ENCODE data around the gene CHD1L. TPM values are rescaled to one million over a fixed set of nuclear protein-coding genes. Genes with fewer than 3 reads are reported as not detected.
A peak's percentile ranks its signal among the peaks of the same experiment; 100 is the strongest.

CHD1L gene
- total and polyA plus RNA-seq, 2 of the 4 experiments (the other 2 are of a cell fraction): 31.2 to 47.5 TPM

- peak overlapping the region; percentile 75 for H2BK5ac ChIP-seq (ENCODE audit: low read depth, low read length, poor library complexity, severe bottlenecking)
- H2BK120ac ChIP-seq (ENCODE audit: low read depth, low read length): no peak overlapping the region
- no peaks in the 10 kb centered on the region for H3K9me3 ChIP-seq (ENCODE audit: control insufficient read depth, insufficient read depth, low read length)
- H3K27me3 ChIP-seq (ENCODE audit: control insufficient read depth, insufficient read depth, low read length): no peaks in the 10 kb centered on the region
- no peak overlapping the region; the same call in 1 of the 2 replicates for H3K27ac ChIP-seq (ENCODE audit: insufficient read depth, low read length)
- in situ Hi-C loops (cut with MboI; ENCODE audit: low sequenced_read_pairs): no loop called here
- peaks cover 4 to 8% of the 10 kb centered on the region in 2 experiments; a peak in 2 of 4 replicates for H3K79me1 ChIP-seq (ENCODE audit: low read depth in 1 of 2, low read length in 2 of 2)
- no TSS peak for BruUV-seq (replicated peaks)
- H3K14ac ChIP-seq (replicated peaks; ENCODE audit: low read depth, low read length): no peak overlapping the region; the same call in 1 of the 2 replicates
- H4K91ac ChIP-seq (ENCODE audit: insufficient read depth, low read depth, low read length): no peak overlapping the region
- no peak overlapping the region for H4K5ac ChIP-seq (ENCODE audit: low read depth, low read length)
- peak; percentile 74 for TF ChIP-seq FOS (IDR thresholded peaks at IDR 0.05; ENCODE audit: low read depth, low read length)
- TF ChIP-seq RCOR1 (IDR thresholded peaks at IDR 0.05; ENCODE audit: insufficient replicate concordance, low read length): no peak
- TF ChIP-seq MAFK (IDR thresholded peaks at IDR 0.05; ENCODE audit: low read depth, low read length): 0 out of 2 replicates have a peak, but pooled peaks have one; percentile 15
- TF ChIP-seq CEBPB (IDR thresholded peaks at IDR 0.05; ENCODE audit: low read depth, low read length): peak; percentile 87
- dilution Hi-C loops (cut with HindIII; ENCODE audit: low sequenced_read_pairs, unreplicated experiment): no loop called here
- intact Hi-C loops (cut with micrococcal nuclease): loop anchor here (5.0 kb wide), 1 partner anchor 33 kb away; no protein-coding TSS in a partner anchor
- no peak overlapping the region for H2BK20ac ChIP-seq (ENCODE audit: low read depth, low read length)
- POLR2A ChIA-PET (ENCODE audit: unreplicated experiment): no interaction called here
- H3K4me2 ChIP-seq (ENCODE audit: low read depth, low read length): no peak overlapping the region; the same call in 1 of the 2 replicates
- no peak overlapping the region; the same call in 1 of the 2 replicates for H3K23ac ChIP-seq (ENCODE audit: low read depth, low read length)
- peaks cover 4% of the 10 kb centered on the region; the same call in 1 of the 2 replicates for H3K4me1 ChIP-seq (ENCODE audit: control insufficient read depth, insufficient read depth, low read length)
- no peak overlapping the region for H2AFZ ChIP-seq (replicated peaks; ENCODE audit: low read length, poor library complexity)
- H2AK5ac ChIP-seq (ENCODE audit: low read depth, low read length): no peak overlapping the region
- no peak overlapping the region; the same call in 1 of the 2 replicates for H3K18ac ChIP-seq (ENCODE audit: low read depth, low read length)
- WGBS, 2 experiments (ENCODE audit: extremely low coverage in 2 of 2, insufficient read length in 1 of 2): no CpG with 5 or more reads among the region's 3 CpGs
- ATAC-seq (ENCODE audit: low read depth): peak; percentile 86
- no peak overlapping the region for H3K4ac ChIP-seq (ENCODE audit: low read depth, low read length)
- peak; percentile 82 for DNase-seq
- CTCF ChIA-PET: interaction anchor here (0.5 to 0.6 kb wide), 2 partner anchors 23 to 47 kb away, joined by 3 read pairs; no protein-coding TSS in a partner anchor
- peaks cover 15% of the 10 kb centered on the region for H3K36me3 ChIP-seq (ENCODE audit: control insufficient read depth, insufficient read depth, low read length)
- no peak overlapping the region for H3K56ac ChIP-seq (ENCODE audit: extremely low read depth, insufficient read depth, low read length)
- no peaks in the 10 kb centered on the region for H4K20me1 ChIP-seq (ENCODE audit: insufficient read depth, low read length)
- no peaks in the 10 kb centered on the region for H3K9me1 ChIP-seq (ENCODE audit: insufficient read depth, low read length)
- no peak overlapping the region for H2AK9ac ChIP-seq (replicated peaks; ENCODE audit: low read depth, low read length, poor library complexity)
- no peak overlapping the region for H3K9ac ChIP-seq (ENCODE audit: low read depth, low read length)
- H2BK15ac ChIP-seq (ENCODE audit: low read depth, low read length): no peak overlapping the region
- H4K8ac ChIP-seq (ENCODE audit: low read depth in 2 of 2, low read length in 2 of 2): no peak overlapping the region; a peak in 1 of 4 replicates
- H3K4me3 ChIP-seq (ENCODE audit: insufficient read depth, low read depth, low read length): no peak overlapping the region
These were observed 21.8 kb downstream of the CHD1L start for GRCh38 chr1:147264158-147264768.

All from IMR-90 (cell line).